Activated CD8-positive, alpha-beta memory T cell treated with anti-CD3 and anti-CD28 coated beads for 48 hours (primary cell): ENCODE data around the gene C17orf50.

Experiments
- DNase-seq, 3 experiments: peaks; one replicate each; pipeline ENCODE4 v3.0.0-alpha.2; 2020; ENCODE audit warnings: low read depth in 2 of 3, low spot score in 2 of 3

C17orf50 gene

DNA sequence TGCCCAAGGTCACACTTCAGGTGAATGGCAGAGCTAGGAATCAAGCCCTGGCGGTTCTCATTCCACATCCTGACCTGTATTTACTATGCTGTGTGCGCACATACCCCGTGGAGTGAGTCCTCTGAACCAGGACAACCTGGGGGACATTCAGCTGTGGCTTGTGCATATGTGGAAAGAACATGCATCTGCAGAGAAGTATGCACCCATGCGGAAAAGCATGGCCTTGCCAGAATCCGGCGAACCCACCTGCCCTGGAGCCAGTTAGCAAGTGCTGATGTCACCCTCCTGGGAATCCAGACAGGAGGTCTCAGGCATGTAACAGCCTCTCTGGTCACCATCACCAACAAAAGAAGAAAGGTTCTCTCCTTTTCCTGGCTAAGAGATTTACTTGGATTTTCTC lies 27.3 kb upstream of the C17orf50 start:
- DNase-seq = no peak

DNA sequence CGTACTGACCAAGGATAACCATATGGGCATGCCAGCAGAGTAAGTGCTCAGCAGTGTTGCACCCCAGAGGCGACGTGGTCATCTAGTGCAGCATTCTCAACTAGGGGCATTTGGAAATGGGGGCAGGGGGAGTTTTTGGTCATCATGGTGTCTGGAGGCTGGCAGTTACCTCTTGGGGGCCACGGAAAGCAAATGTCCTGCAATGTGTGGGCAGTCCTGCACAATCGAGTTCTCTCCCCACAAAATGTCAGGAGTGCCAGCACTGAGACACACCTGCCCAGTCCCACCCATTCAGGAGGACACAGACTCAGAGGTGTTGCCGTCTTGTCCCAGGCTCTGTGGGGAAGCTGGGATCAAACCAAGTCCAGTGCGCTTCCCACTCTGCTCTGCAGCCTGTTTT lies 26.3 kb upstream of the C17orf50 start:
- DNase-seq = no peak

DNA sequence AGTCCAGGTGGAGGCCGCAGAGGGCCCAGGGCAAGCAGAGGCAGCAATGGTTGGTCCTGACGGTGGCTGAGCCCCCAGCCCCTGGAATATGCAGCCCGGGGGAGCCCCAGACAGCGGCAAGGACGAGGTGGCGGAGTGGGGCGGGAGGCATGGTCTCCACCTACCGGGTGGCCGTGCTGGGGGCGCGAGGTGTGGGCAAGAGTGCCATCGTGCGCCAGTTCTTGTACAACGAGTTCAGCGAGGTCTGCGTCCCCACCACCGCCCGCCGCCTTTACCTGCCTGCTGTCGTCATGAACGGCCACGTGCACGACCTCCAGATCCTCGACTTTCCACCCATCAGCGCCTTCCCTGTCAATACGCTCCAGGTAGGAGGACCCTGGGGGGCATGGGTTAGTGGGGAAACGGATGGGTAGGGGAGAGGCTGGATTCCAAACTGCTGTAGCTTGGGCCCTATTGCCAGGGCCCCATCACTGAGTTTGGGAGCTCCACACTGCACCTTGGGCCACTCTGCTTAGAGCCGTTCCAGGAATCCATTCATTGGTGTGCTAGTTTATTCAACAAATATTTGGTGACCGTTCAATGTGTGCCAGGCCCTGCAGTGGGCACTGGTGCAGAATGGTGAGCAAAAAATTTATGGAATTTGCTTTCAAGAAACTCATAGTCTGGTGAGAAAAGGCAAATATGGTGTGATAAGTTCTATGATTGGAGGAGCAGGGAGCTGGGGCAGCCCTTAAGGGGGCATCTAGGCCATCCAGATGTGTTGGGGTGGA lies 25.5 kb upstream of the C17orf50 start:
- DNase-seq = no peak

DNA sequence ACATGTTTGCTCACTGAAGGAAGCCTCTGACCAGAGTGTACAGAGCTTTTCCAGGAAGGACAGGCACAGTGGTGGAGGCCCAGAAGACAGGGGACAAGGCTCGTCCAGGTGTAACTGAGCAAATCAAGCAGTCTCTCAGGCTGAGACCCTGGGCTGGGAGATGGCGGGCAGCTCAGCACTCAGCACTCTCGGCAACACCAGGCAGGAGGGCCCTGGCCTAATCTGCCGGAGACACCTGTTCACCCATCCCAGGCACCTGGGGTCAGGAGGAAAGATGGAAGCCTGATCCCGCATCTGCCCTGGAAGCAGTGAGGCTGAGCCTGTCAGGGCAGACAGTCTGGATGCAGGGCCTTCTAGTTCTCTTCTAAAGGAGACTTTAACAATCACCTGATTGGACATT lies 24.5 kb upstream of the C17orf50 start:
- DNase-seq = no peak

DNA sequence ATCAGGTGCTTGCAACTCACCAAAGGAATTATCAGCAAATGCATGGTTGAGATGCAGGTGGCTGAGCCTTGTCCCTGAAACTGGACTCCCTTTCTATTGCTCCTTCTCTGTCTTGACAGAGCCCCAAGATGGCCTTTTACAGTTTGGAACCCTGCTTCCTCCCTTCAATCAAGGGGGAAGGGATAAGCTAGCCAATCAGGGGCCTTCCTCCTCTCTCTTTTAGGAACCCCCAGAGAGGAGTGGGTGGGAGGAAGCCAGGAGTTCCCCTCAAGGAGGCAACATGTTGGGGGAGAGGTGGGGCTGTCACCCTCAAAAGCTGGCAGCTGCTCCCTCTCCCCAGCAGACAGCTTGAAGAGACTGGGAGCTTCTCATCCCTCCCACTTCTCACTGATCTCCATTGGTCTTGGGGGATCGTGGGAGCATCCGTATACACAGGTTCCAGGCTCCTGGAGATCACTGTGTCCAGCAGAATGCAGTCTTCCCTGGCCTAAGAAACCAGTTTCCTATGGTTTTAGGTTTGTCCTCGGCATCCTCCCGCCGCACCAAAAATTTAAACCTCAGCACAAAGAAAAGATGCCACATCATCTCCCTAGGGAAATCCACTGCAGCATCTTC lies 22.1 kb upstream of the C17orf50 start:
- DNase-seq = no peak

DNA sequence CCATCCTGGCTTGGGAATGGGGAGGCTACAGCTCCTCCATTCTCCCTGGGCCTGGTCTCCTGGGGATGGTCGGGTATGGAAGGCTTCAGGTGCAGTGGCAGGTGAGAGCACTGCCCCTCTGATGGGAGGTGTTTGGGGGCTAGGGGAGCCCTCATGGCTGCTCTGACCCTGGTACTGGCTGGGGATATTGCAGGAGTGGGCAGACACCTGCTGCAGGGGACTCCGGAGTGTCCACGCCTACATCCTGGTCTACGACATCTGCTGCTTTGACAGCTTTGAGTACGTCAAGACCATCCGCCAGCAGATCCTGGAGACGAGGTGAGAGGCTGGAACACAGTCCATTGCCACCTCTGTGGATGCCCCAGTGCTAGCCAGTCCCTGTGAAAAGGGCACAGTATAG lies 20.5 kb upstream of the C17orf50 start:
- DNase-seq = no peak

DNA sequence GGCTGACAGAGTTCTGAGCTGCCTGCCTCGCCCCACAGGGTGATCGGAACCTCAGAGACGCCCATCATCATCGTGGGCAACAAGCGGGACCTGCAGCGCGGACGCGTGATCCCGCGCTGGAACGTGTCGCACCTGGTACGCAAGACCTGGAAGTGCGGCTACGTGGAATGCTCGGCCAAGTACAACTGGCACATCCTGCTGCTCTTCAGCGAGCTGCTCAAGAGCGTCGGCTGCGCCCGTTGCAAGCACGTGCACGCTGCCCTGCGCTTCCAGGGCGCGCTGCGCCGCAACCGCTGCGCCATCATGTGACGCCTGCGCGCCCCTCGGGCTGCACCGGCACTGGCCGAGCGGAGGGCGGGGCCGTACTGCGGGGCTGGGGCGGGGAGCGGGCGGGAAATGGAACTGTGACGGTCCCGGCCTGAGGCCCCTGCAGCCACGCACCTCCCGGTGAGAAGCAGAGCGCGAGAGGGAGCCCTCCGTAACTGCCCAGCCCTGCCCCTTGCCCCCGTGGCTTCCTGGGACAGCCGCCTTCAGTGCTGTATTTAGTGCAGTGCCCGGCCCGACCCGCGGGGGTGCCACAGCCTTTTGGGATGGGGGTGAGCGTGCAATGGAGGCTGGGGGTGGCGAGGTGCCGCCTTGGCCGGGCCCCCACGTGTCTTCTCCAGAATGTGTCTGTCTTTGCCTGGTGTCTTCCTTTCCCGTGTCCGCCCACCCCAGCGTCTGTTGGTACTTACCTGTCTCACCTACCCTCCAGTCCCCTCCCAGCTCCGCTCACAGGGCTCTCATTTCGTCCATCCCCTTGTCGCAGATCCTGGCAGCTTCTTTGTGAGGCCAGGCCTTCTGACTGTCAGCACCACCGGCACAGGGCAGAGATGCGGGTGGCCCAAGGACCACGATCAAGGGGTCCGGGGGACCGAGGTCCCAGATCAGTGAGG lies 19.4 kb upstream of the C17orf50 start:
- DNase-seq = no peak

DNA sequence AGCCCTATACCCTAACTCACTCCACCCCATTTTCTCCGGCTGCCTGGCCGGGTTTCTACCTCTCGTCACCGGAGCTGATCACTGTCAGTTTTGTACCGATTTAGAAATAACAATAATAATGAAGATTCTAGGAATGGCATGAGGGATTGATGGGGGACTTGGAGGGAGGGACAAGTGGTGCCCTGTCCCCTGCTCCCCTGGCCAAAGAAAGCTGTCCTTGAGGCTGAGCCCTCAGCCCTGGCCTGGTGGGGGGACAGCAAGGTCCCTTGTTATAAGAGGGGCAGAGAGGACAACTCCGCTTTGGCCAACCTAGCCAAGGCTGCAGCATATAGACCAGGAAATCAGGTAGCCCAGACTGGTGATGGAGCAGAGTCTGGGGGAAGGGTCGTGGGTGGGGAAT lies 18.2 kb upstream of the C17orf50 start:
- no peak for DNase-seq

DNA sequence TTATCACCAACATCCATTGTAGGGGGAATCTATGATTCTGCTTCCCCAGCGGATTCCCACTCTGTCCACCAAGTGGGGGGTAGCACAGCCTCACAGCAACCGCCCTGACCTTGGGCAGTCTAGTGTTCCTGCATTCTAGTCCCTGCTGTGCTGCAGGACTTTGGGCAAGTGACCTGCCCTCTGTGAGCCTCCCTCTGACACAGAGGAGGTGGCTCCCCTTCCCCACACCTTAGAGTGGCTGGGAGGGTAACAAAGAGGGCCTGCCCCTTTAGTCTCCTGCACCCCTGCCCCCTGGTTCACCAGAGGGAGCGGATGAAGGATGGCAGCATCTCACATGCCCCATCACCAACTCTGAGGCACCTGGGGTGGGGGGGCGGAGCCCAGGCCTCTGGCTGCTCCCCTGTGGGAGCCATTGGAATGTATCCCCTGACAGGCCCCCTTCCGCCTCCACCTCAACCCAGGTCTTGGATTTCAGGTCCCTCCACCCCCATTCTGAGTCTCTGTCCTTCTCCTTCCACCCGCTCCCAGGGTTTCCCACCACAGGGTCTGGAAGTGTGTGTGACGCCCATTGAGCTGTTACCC lies 17.7 kb upstream of the C17orf50 start:
- no peak for DNase-seq

DNA sequence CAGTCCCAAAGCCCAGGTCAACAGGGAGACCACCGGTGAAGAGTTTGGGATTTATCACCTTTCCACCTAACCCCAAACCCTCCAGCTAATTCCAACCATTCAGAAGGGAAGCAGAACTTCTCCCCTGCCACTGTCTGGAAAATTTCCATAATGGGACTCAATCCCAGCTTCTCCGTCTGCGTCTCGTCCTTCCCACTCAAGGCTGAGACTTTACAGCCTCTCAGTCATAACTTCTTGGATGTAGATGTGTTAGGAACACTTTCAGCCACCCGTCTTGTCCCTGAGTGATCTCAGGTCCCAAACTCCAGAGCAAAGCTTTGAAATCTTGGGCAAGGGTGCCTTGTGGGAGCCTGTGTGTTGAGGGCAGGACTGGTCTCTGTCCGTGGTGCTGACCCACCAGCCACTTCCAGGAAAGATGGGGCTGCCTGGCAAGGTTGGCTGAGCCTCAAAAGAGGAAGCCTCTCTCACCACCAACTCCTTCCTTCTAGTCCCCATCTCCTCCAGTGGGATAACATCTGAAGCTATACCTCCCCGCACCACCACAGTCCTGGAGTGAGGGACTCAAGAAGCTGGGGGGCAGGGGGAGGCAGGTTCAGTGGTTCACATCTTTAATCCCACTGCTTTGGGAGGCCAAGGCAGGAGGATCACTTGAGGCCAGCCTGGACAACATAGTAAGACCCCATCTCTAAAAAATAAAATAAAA lies 16.9 kb upstream of the C17orf50 start:
- no peak for DNase-seq

DNA sequence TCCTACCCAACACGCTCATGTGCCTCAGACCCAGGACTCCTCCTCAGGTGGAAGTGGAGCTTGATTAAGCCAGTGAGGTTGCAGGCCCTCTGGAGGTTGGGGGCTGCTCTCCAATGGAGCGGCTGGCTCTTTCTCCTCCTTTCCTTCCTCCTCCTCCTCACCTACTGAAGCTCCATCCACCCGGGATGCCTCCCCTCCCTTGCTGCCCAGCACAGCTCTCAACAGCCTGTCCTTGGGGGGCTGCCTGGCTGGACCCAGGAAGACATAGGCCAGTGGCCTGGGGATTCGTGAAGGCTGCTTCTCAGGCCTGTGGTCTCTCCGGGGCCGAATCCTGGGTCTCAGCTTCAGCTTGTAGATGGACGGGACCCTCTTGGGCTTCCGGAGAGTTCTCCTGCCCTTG lies 15.9 kb upstream of the C17orf50 start:
- no peak for DNase-seq

DNA sequence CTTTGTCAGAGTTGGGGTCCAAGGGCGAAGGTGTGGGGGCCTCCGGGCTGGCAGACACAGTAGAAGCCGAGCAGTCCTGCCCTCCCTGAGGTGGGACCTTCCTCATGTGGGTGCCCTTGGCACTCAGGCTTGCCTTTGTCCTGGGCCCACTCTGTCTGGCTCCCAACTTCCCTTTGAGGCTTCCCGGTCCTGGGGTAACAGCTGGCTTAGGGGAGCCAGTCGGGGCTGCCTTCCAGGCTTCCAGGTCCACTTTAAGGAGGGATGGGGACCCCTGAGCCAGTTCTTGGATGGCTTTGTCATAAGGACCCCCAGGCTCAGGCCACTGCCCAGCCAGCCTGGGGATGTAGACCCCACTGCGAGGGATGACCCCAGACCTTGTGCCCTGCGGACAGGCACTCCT lies 15.4 kb upstream of the C17orf50 start:
- no peak for DNase-seq

DNA sequence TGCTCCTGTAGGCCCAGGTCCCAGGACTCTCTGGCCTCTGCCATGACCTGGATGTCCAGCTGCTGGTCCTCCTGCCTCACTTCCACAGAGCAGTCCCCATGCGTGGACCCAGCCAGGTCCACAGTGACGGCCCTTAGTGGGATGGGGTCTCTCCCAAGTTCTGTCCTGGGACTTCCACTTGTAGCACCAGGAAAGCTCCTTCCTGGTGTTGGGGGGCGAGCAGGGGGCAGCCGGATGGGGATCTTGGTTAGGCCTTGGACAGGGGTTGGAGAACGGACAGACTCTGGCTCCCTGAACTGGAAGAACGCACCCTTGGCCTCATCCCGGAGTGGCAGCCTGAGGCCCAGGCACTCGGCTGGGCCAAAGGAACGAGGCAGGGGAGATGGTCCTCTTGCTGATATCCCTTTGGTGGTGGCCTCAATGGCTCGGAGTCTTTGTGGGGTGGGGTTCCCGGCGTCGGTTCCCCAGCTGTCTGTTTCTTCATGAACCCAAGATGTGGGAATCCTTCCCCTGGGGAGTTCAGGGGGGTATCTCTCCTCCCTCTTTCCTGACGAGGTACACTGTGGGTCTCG lies 14.9 kb upstream of the C17orf50 start:
- no peak for DNase-seq

DNA sequence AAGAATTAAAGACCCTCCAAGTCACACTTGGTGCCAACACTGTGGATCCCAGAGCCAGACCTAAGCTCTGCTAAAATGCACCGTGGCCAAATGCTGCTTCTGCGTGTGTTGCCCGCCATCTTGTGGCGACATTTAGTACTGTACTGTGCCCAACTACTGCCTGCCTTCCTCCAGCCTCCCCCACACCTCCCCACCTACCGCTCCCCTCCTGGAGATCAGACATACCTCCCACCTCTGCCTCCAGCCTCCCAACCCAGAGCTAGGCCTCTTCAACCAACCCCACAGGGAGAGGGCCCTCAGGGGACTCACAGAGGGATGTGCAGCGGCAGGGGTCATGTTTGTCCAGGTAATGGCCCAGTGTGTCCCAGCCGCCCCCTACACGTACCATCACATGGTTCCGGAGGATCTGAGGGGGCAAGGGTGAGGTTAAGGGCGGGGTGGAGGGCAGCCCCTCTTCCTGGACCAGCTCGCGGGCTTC lies 13.1 kb upstream of the C17orf50 start:
- DNase-seq = peak; percentile 49 to 66 (median 64)

DNA sequence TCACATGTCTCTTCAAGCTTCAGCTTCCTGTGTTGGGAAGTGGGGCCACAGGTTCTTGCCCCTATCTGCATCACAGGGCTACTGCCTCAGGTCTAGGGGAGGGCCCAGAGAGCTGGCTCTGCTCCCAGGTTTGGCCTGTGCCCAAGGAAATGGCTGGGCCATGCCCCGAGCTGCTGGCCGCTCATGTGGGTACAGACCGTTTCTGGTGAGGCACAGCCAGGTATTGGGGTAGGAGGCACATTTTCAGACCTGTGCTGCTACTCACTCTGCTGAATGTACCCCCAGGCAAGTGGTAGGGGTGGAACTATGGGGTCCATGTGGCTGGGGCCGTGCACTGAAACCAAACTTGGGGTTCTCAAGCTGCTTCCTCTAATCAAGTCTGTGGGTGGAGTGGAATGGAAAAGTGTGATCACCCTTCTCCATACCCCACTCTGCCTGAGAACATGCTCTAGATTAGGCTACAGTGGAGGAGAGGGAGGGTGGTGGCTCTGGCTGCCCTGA lies 12.3 kb upstream of the C17orf50 start:
- DNase-seq = no peak

DNA sequence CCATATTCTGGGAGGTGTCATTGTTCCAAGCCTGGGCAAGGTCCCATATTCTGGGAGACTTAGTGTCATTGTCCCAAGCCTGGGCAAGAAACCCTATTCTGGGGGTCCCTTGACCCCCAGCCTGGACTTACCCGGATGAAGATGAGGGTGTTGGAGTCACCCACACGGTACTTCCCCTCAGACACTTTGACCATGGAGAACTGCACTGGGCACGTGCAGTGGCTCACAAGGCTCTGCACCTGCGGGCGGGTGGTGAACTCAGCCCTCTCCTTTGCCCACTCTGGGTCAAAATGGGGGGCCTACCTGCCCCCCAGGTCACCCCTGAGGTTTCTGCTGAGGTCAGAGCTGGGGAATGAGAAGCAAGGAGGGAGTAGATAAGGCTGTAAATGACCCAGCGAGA lies 11.7 kb upstream of the C17orf50 start:
- DNase-seq = no peak

DNA sequence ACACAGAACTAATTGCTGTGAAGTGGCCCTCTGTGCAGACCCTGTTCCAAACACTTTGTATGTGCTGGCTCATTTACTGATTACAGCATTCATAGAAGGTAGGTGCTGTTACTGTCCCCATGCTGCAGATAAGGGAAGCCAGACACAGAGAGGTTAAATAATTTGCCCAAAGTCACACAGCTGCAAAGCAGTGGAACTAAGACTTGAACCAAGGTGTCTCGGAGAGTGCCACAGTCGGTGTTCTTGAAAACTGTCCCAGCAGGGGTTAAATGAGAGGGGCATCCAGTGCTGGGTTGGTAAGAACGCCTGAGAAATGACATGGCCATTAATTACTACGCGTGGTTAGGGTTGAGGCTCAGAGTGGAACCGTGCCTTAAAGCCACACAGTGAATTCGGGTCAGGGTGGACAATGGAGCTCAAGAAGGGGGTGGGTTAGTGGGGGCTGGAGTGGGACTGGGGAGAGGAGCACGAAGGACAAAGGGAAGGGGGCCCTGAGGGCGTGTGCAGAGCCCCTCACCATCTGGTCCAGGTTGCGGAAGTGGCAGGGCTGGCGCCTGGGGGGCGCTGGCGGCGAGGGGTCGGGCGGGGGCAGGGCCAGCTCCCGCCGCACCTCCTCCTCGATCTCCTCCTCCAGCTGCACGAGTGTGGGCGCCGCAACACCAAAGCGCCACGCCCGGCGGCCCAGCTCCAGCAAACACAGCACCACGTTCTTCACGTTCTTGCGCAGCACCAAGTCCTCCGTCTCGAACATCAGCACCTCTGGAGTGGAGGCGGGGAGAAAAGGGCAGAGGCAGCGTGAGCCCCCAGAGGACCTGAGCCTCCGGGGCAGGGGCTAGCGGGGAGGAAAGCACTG lies 10.9 kb upstream of the C17orf50 start:
- no peak for DNase-seq

DNA sequence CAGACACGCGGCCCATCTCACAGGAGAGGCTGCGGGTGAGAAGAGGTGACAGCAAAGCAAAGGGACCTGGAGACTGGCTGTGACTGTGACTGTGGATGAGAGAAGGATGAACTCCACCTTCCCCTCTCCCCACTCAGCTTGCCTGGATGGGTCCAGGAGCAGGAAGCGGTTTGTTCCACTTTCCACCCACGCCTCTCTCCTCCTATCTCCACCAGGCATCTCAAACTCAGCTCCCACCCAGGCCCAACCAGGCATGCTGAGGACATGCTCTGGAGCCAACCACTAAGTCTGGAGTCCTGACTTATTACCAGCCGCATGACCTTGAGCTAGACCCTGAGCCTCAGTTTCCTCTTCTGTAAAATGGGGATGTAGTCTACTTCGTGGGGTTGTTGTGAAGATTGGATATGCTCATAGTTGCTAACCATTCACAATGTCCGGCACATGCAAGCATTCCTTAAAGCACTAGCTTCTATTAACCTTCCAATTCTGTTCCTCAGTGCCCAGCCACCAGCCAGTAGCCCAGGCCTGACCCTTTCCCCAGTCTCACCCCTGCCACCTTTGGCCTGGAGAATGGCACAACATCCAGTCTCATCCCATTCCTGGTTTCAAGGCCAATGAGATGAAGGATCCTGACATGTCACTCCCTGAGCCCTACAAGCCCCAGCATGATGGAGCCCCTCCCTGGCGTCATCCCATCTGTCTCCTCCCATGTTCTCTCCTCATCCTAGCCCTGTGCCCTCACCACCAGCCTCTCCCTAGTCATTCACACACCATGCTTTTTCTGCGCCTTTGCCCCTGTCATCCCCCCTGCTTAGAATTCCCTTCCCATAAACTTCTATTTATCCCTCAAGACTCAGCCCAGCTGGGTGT lies 9.9 kb upstream of the C17orf50 start:
- DNase-seq = no peak
